ENCODE data around the gene DAAM2.

DAAM2 gene

GRCh38 chr6:39951716-39952115, 159.5 kb downstream of the DAAM2 start:
- no peak for DNase-seq (ENCODE audit: low read depth, low spot score)

DNA sequence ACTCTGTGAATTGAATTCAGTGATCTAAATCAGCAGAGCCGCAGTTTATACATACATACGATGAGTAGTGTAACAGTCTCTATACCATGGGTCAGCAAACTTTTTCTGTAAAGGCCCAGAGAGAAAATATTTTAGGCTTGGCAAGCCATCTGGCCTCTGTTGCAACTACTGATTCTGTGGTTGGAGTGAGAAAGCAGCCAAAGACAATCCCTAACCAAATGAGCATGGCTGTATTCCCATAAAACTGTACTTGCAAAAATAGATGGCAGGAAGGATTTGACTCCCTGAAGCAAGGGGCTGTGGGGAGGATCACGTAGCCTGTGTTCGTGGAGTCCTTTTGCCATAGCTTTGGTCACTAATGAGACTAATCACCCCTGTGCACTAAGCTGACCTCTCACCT, 160.0 kb downstream of the DAAM2 start:
- no peak for DNase-seq (ENCODE audit: low read depth, low spot score)

GRCh38 chr6:39953076-39953618, 161.0 kb downstream of the DAAM2 start:
- DNase-seq (ENCODE audit: low read depth, low spot score): no peak
